Glutamatergic neuron (in vitro differentiated cells): ENCODE data around the gene SLC15A3. TPM values are rescaled to one million over a fixed set of nuclear protein-coding genes. Genes with fewer than 3 reads are reported as not detected.

Experiments used
- DNase-seq: peaks from one replicate; pipeline ENCODE4 v3.0.0; 2022
- H3K27ac Mint-ChIP-seq: one replicate; pipeline ENCODE4 v1.8.0; 2020; ENCODE audit warnings: mild to moderate bottlenecking, mixed read lengths, inconsistent platforms; ENCODE audit not compliant: unreplicated experiment
- H3K27me3 Mint-ChIP-seq: one replicate; pipeline ENCODE4 v1.8.0; 2020; ENCODE audit warnings: mild to moderate bottlenecking, moderate library complexity, mixed read lengths, inconsistent platforms; ENCODE audit not compliant: unreplicated experiment
- H3K36me3 Mint-ChIP-seq: one replicate; pipeline ENCODE4 v1.8.0; 2020; ENCODE audit warnings: mild to moderate bottlenecking, mixed read lengths, inconsistent platforms; ENCODE audit not compliant: unreplicated experiment
- H3K4me1 Mint-ChIP-seq: one replicate; pipeline ENCODE4 v1.8.0; 2020; ENCODE audit warnings: mild to moderate bottlenecking, low read depth, mixed read lengths, inconsistent platforms; ENCODE audit not compliant: unreplicated experiment
- H3K4me3 Mint-ChIP-seq: one replicate; pipeline ENCODE4 v1.8.0; 2020; ENCODE audit warnings: mild to moderate bottlenecking, mixed read lengths, inconsistent platforms; ENCODE audit not compliant: unreplicated experiment
- H3K9me3 Mint-ChIP-seq: one replicate; pipeline ENCODE4 v1.8.0; 2020; ENCODE audit warnings: mild to moderate bottlenecking, moderate library complexity, mixed read lengths, inconsistent platforms; ENCODE audit not compliant: unreplicated experiment
- CTCF ChIP-seq: fragments of 200-600 bp; sonication (generic); IDR thresholded peaks from one replicate; pipeline ENCODE4 v1.5.0; 2021; ENCODE audit not compliant: partially characterized antibody, unreplicated experiment
- total RNA-seq: library from RNA; stranded (reverse); fragmentation: NEBNext Ultra II Directional; extraction: Animal tissue kit (Norgen Biotek cat#: 25700); gene quantifications from one replicate; pipeline ENCODE4 v1.2.1, GENCODE V29; 2021; ENCODE audit not compliant: unreplicated experiment

SLC15A3 gene
- total RNA-seq, 1 donor from 2014 or later = 4.4 TPM

DNA sequence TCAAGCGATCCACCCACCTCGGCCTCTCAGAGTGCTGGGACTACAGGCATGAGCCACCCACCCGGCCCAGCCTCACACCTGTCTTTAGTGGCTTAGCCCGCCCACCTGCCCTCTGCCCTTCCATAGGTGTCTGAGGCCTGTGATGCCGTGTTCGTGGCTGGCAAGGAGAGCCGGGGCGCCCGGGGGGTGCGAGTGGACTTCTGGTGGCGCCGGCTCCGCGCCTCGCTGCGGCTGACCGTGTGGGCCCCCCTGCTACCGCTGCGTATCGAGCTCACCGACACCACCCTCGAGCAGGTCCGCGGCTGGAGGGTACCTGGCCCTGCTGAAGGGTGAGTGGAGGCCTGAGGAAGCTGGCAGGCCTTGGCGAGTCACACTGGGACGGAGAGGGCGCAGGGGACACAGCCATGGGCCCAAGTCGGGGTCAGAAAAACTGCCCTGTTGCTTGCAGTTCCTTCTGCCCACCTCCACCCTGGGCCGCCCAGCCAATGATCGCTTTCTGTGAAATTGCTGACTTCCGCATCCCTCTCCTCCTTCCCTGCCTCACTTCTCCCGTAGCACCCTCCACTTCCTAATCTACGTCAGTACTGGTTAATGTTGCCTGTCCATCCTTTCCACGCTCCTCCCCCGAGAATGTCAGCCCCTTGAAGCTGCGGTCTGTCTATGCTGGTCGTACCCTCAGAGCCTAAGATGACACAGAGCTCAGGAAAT lies 18.4 kb downstream of the SLC15A3 start:
- no peak for DNase-seq
- Mint-ChIP-seq H3K9me3 (peaks cover 16% of the 10 kb centered on the region), H3K27me3 (peaks cover 11% of the 10 kb centered on the region), H3K4me1 (peaks cover 5% of the 10 kb centered on the region), H3K4me3 (no peak overlapping the region), H3K27ac (no peak overlapping the region), H3K36me3 (no peaks in the 10 kb centered on the region)
- TF ChIP-seq CTCF = no peak

DNA sequence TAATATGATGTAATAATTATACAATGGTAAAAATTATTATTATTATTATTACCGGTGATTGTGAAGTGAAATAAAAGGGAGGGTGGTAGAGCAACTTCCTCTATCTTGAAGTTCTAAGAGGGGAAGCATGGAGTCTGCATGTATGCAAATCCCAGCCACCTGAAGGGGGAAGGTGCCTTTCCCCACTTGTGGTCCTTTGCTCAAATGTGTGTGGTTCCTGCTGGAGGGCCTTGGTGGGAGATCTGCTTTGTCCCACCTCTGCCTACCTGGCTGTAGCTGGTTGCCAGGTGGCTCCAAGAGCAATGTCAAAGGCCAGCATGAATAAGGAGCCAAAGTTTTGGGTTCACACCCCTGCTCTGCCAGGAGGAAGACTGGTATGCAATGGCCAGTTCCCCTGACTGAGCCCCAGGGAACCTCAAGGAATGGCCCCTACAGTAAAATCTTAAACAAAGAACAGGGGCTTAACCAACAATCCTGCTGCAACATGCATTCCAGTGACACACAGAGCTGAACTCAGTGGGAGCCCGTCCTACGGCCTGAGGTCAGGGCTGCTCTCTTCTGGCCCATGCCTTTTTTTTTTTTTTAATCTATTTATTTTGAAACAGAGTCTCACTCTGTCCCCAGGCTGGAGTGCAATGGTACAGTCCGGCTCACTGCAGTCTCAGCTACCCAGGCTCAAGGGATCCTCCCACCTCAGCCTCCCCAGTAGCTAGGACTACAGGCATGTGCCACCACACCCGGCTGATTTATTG lies 19.2 kb downstream of the SLC15A3 start:
- DNase-seq = no peak
- TF ChIP-seq CTCF = no peak
- no peaks in the 10 kb centered on the region for H3K36me3 Mint-ChIP-seq
- H3K27me3 Mint-ChIP-seq = peaks cover 7% of the 10 kb centered on the region
- peaks cover 13% of the 10 kb centered on the region for H3K9me3 Mint-ChIP-seq
- no peak overlapping the region for H3K27ac Mint-ChIP-seq
- H3K4me3 Mint-ChIP-seq = no peak overlapping the region
- peaks cover 5% of the 10 kb centered on the region for H3K4me1 Mint-ChIP-seq

DNA sequence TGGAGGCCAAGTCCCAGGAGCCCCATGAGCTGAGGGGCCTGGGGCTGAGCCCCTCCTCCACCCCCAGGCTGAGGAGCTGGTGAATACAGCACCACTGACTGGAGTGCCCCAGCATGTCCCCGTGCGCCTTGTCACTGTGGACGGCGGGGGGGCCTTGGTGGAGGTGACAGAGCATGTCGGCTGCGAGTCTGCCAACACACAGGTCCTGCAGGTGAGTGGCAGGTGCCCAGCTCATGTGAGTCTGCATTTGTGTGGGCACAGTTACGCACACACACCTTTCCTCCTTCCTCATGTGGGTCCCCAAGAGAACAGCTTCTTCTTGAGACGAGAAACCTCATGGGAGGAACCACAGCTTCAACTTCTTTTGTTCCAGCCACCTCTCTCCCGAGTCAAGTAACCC lies 20.1 kb downstream of the SLC15A3 start:
- Mint-ChIP-seq H3K36me3 (no peaks in the 10 kb centered on the region), H3K27ac (no peak overlapping the region), H3K27me3 (peaks cover 2% of the 10 kb centered on the region), H3K9me3 (peaks cover 12% of the 10 kb centered on the region), H3K4me1 (peaks cover 2% of the 10 kb centered on the region), H3K4me3 (no peak overlapping the region)
- no peak for DNase-seq
- TF ChIP-seq CTCF = no peak

DNA sequence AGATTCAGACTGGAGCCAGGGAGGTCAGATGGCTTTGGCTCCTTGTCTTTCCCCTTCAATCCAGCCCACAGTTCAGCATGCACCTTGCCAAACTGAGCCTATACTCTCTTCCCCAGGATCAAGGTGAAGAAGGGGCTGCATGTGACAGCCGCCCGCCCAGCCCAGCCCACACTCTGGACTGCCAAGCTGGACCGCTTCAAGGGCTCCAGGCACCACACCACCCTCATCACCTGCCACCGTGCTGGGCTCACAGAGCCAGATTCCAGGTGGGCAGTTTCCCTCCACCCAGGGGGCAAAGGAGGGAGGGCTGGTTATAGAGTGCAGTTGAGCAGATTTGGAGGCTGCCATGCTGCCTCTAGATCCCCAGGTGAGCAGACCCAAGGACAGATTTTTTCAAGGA lies 21.6 kb downstream of the SLC15A3 start:
- TF ChIP-seq CTCF = no peak
- Mint-ChIP-seq H3K27ac (no peak overlapping the region), H3K4me3 (no peak overlapping the region), H3K36me3 (peaks cover 8% of the 10 kb centered on the region), H3K9me3 (peaks cover 14% of the 10 kb centered on the region), H3K4me1 (peaks cover 17% of the 10 kb centered on the region), H3K27me3 (peaks cover 6% of the 10 kb centered on the region)
- no peak for DNase-seq

- no peak overlapping the region for H3K4me3 Mint-ChIP-seq
- no peak for DNase-seq
- H3K27ac Mint-ChIP-seq = no peak overlapping the region
- no peak for TF ChIP-seq CTCF
- peaks cover 8% of the 10 kb centered on the region for H3K27me3 Mint-ChIP-seq
- peaks cover 14% of the 10 kb centered on the region for H3K9me3 Mint-ChIP-seq
- peaks cover 17% of the 10 kb centered on the region for H3K4me1 Mint-ChIP-seq
- peaks cover 8% of the 10 kb centered on the region for H3K36me3 Mint-ChIP-seq
Observed at GRCh38 chr11:60929764-60930163, 22.2 kb downstream of the SLC15A3 start.
